KMS-11 (cell line): ENCODE measurements around the gene RASD1.

ENCODE experiments used
- H2AFZ ChIP-seq: fragments of 200-600 bp; sonication (generic); 2 replicates; pipeline ENCODE4 v1.6.1; 2016; ENCODE audit warnings: antibody characterized with exemption, mixed run types, low read depth
- H3K27ac ChIP-seq: fragments of 200-600 bp; sonication (generic); 2 replicates; pipeline ENCODE4 v1.6.1; 2016; ENCODE audit warnings: mild to moderate bottlenecking, mixed run types
- H3K27me3 ChIP-seq: fragments of 200-600 bp; sonication (generic); 2 replicates; pipeline ENCODE4 v1.6.1; 2017; ENCODE audit warnings: mild to moderate bottlenecking, low read depth, mixed run types, moderate library complexity; ENCODE audit not compliant: insufficient read depth
- H3K36me3 ChIP-seq: fragments of 200-600 bp; sonication (generic); 2 replicates; pipeline ENCODE4 v1.6.1; 2017; ENCODE audit warnings: mild to moderate bottlenecking, mixed run types; ENCODE audit not compliant: insufficient read depth
- H3K4me1 ChIP-seq: fragments of 200-600 bp; sonication (generic); 2 replicates; pipeline ENCODE4 v1.6.1; 2016; ENCODE audit warnings: mild to moderate bottlenecking, low read depth, mixed run types; ENCODE audit not compliant: poor library complexity, severe bottlenecking
- H3K4me2 ChIP-seq: fragments of 200-600 bp; sonication (generic); 2 replicates; pipeline ENCODE4 v1.7.0; 2016; ENCODE audit warnings: mild to moderate bottlenecking, mixed run types
- H3K4me3 ChIP-seq: fragments of 200-600 bp; sonication (generic); IDR thresholded peaks from 2 replicates; pipeline ENCODE4 v1.6.1; 2017; ENCODE audit warnings: low read depth, low read length, mixed read lengths; ENCODE audit not compliant: insufficient read depth
- H3K79me2 ChIP-seq: fragments of 200-600 bp; sonication (generic); 2 replicates; pipeline ENCODE4 v1.6.1; 2016; ENCODE audit warnings: low read depth, mixed run types; ENCODE audit not compliant: insufficient read depth
- H3K9ac ChIP-seq: fragments of 200-600 bp; sonication (generic); 2 replicates; pipeline ENCODE4 v1.6.1; 2016; ENCODE audit warnings: mild to moderate bottlenecking, mixed run types
- H4K20me1 ChIP-seq: fragments of 200-600 bp; sonication (generic); 2 replicates; pipeline ENCODE4 v1.6.1; 2016; ENCODE audit warnings: mild to moderate bottlenecking, mixed run types; ENCODE audit not compliant: insufficient read depth
- CTCF ChIP-seq: fragments of 200-600 bp; sonication (generic); conservative IDR thresholded peaks from 2 replicates; pipeline ENCODE4 v1.6.1; 2017; ENCODE audit warnings: low read depth, mild to moderate bottlenecking, antibody characterized with exemption, low read length, moderate library complexity, mixed read lengths

Gene RASD1

GRCh38 chr17:17518951-17519350 lies 22.8 kb upstream of the RASD1 start:
- H4K20me1 ChIP-seq = no peaks in the 10 kb centered on the region
- H3K27me3 ChIP-seq = no peaks in the 10 kb centered on the region
- no peak overlapping the region for H3K9ac ChIP-seq
- no peak overlapping the region for H3K4me3 ChIP-seq
- H3K36me3 ChIP-seq = no peaks in the 10 kb centered on the region
- H3K4me1 ChIP-seq = no peaks in the 10 kb centered on the region
- H3K79me2 ChIP-seq = no peaks in the 10 kb centered on the region
- no peak overlapping the region for H3K27ac ChIP-seq
- no peak overlapping the region for H2AFZ ChIP-seq
- no peak overlapping the region for H3K4me2 ChIP-seq
- TF ChIP-seq CTCF = no peak

DNA sequence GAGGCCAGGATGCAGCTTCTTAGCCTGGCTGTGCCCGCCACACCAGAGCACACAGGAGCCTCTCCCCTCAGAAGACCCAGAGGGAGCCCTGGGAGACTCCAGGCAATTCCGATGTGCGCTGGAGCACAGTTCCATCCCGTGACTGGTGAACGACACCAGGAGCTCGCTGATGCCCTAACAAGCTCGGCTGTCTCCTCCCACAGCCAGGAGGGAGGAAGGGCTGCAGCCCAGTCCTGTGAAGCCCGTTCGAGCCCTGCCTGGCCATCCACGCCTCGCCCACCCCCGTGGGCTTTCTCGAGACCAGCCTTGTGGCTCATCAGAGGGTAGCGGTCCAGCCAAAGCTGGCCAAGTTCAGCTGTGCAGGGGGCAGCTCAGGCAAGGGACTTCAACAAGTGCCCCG lies 21.8 kb upstream of the RASD1 start:
- H3K4me1 ChIP-seq = no peaks in the 10 kb centered on the region
- H2AFZ ChIP-seq = no peak overlapping the region
- H3K27ac ChIP-seq = no peak overlapping the region
- H3K36me3 ChIP-seq = no peaks in the 10 kb centered on the region
- H3K27me3 ChIP-seq = no peaks in the 10 kb centered on the region
- H3K4me3 ChIP-seq = no peak overlapping the region
- no peak overlapping the region for H3K9ac ChIP-seq
- TF ChIP-seq CTCF = no peak
- no peaks in the 10 kb centered on the region for H3K79me2 ChIP-seq
- H4K20me1 ChIP-seq = no peaks in the 10 kb centered on the region
- no peak overlapping the region for H3K4me2 ChIP-seq

DNA sequence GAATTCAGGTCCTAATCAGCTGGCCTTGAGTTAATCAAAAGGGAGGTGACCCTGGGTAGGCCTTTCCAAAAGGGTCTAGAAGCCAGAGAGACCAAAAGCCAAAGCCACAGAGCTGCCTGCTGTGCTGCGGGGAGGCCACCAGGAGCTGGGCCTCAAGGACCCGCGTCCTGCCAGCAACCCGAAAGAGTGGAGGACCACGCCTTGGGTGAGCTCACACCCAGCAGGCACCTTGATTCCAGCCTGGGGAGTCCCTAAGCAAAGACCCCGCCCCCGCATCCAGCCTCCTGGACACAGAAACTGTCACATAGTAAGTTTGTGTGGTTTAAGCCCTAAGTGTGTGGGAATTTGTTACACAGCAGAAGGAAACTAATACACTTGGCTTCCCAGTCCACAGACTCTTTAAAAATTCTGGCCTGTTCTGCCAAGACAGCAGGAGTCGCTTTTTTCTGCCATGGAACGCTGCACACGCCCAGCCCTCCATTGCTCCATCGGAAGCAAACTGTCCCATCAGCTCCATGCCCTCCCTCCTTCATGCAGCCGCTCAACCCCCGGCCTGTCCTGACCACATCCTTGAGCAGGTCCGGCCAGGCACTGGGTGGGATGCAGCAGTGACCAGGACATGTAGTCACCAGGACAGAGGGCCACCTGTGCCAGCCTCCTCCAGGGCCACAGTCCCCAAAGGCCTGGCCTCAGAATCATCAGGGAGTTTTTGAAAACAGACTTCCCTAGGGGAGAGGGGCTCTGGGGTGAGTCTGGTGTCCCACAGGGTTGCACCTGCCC lies 20.9 kb upstream of the RASD1 start:
- Histone ChIP-seq H2AFZ (no peak overlapping the region), H3K4me1 (no peaks in the 10 kb centered on the region), H3K9ac (no peak overlapping the region), H3K4me3 (no peak overlapping the region), H3K36me3 (no peaks in the 10 kb centered on the region), H3K4me2 (no peak overlapping the region), H3K27me3 (no peaks in the 10 kb centered on the region), H4K20me1 (no peaks in the 10 kb centered on the region), H3K79me2 (no peaks in the 10 kb centered on the region), H3K27ac (no peak overlapping the region)
- no peak for TF ChIP-seq CTCF

DNA sequence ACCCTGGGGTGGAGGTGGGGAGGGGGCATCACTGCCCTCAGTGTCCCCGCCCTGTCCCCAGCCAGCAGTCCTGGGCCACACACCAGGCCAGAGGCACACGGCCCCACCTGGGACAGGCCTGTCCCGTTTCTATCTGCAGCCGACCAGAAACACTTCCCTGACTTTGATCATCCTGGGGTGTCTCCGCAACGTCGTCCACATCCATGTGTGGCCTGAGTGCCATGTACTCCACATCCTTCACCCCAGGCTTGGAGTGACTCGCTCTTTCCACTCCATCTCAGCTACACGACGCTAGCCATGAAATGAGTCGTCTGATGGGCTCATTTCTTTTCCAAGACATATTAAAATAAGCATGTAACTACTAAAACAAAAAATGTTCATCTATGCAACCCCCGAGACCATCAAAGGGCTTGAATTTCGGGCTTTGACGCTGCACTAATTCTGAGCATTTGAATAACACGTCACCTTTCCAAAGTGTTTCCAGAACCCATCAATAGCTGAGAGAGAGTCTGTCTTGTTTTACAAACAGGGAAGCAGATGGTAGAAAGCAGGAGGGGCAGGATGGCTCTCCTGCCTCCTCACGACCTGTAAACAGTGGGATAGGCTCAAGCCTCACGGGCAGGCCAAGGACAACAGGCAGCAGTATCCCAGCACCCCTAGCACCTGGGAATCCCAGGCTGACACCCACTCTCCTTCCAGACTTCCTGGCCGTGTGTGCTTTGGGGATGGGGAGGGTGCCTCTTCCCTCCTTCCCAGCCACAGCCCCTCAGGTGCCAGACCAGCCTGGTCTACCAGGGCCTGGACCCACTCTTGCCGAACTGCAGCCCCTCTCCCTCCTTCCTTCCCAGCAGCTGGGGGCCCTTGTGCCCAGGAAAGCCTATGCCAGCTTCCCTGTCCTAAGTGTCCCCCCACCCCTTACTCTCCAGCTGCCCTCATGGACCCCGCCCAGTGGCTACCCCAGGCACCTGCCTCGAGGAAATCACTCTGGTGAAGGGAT lies 20.0 kb upstream of the RASD1 start:
- Histone ChIP-seq H3K4me2 (no peak overlapping the region), H3K9ac (no peak overlapping the region), H2AFZ (no peak overlapping the region), H3K27me3 (no peaks in the 10 kb centered on the region), H3K27ac (no peak overlapping the region), H4K20me1 (no peaks in the 10 kb centered on the region), H3K4me3 (no peak overlapping the region), H3K79me2 (no peaks in the 10 kb centered on the region), H3K4me1 (no peaks in the 10 kb centered on the region), H3K36me3 (no peaks in the 10 kb centered on the region)
- no peak for TF ChIP-seq CTCF
